Loucy (cell line): ENCODE measurements around the gene CD82.
A peak's percentile ranks its signal among the peaks of the same experiment; 100 is the strongest.

Experiments
- H2AFZ ChIP-seq: fragments of 200-600 bp; sonication (generic); 2 replicates; pipeline ENCODE4 v1.6.0; 2016; ENCODE audit warnings: antibody characterized with exemption, mild to moderate bottlenecking, low read length, moderate library complexity
- H3F3A ChIP-seq: fragments of 200-600 bp; 2 replicates; pipeline ENCODE4 v1.6.0; 2016; ENCODE audit warnings: antibody characterized with exemption, low read depth, mild to moderate bottlenecking
- H3K27me3 ChIP-seq: fragments of 200-600 bp; sonication (generic); 2 replicates; pipeline ENCODE4 v1.6.1; 2014; ENCODE audit warnings: low read length, mild to moderate bottlenecking; ENCODE audit not compliant: insufficient read depth, poor library complexity, severe bottlenecking
- H3K36me3 ChIP-seq: fragments of 200-600 bp; sonication (generic); 2 replicates; pipeline ENCODE4 v1.6.1; 2016; ENCODE audit warnings: low read length; ENCODE audit not compliant: insufficient read depth
- H3K4me1 ChIP-seq: fragments of 200-600 bp; sonication (generic); 2 replicates; pipeline ENCODE4 v1.5.1; 2014; ENCODE audit warnings: low read length, mild to moderate bottlenecking; ENCODE audit not compliant: insufficient read depth, poor library complexity, severe bottlenecking
- H3K4me2 ChIP-seq: fragments of 200-600 bp; sonication (generic); 2 replicates; pipeline ENCODE4 v1.6.0; 2014; ENCODE audit warnings: antibody characterized with exemption, low read length, low read depth, mild to moderate bottlenecking; ENCODE audit not compliant: poor library complexity, severe bottlenecking
- H3K4me3 ChIP-seq: fragments of 200-600 bp; sonication (generic); 2 replicates; pipeline ENCODE4 v1.5.1; 2014; ENCODE audit warnings: low read length, mild to moderate bottlenecking, mixed read lengths; ENCODE audit not compliant: poor library complexity, severe bottlenecking
- H3K79me2 ChIP-seq: fragments of 200-600 bp; sonication (generic); 2 replicates; pipeline ENCODE4 v1.6.1; 2014; ENCODE audit warnings: low read length; ENCODE audit not compliant: insufficient read depth
- H3K9ac ChIP-seq: fragments of 200-600 bp; sonication (generic); 2 replicates; pipeline ENCODE4 v1.6.0; 2014; ENCODE audit warnings: mild to moderate bottlenecking, low read depth, low read length, moderate library complexity; ENCODE audit not compliant: poor library complexity, severe bottlenecking
- H3K9me2 ChIP-seq: fragments of 200-600 bp; sonication (generic); replicated peaks from 2 replicates; pipeline ENCODE4 v1.6.1; 2016; ENCODE audit warnings: low read depth, low read length, mixed read lengths
- H3K9me3 ChIP-seq: fragments of 200-600 bp; sonication (generic); 2 replicates; pipeline ENCODE4 v1.6.1; 2014; ENCODE audit warnings: mild to moderate bottlenecking, antibody characterized with exemption, low read length, low read depth; ENCODE audit not compliant: insufficient read depth
- H4K20me1 ChIP-seq: fragments of 200-600 bp; sonication (generic); 2 replicates; pipeline ENCODE4 v1.6.0; 2014; ENCODE audit warnings: antibody characterized with exemption, low read length, mild to moderate bottlenecking; ENCODE audit not compliant: insufficient read depth, poor library complexity, severe bottlenecking
- CTCF ChIP-seq: fragments of 200-600 bp; sonication (generic); conservative IDR thresholded peaks from 2 replicates; pipeline ENCODE4 v1.5.1; 2014; ENCODE audit warnings: mild to moderate bottlenecking, antibody characterized with exemption, low read length
- EZH2phosphoT487 ChIP-seq: fragments of 200-600 bp; IDR thresholded peaks from 2 replicates; pipeline ENCODE4 v1.6.1; 2018; ENCODE audit warnings: antibody characterized with exemption, mild to moderate bottlenecking, moderate library complexity, borderline replicate concordance

The CD82 gene

GRCh38 chr11:44565211-44565952, at the start of gene CD82:
Gene CD82 (plus strand): TSS chr11:44565663. CDS start chr11:44594663, 29,000 bp downstream.
- no peak within 1 kb of the TSS for H2AFZ ChIP-seq
- H3K4me3 ChIP-seq, result peak within 1 kb of the TSS; percentile 96
- H3K9me2 ChIP-seq, result no peaks in the 10 kb centered on the region
- no peaks in the 10 kb centered on the region for H3K9me3 ChIP-seq
- H3K9ac ChIP-seq, result peak within 1 kb of the TSS; percentile 97
- peaks cover 53% of the 10 kb centered on the region for H3K79me2 ChIP-seq
- 0 out of 2 replicates have a peak, but pooled peaks cover 6% of the 10 kb centered on the region for H3F3A ChIP-seq
- H3K36me3 ChIP-seq, result no peaks in the 10 kb centered on the region
- H3K4me1 ChIP-seq, result peaks cover 53% of the 10 kb centered on the region
- peaks cover 13% of the 10 kb centered on the region for H4K20me1 ChIP-seq
- peak; percentile 15; the same call in 1 of the 2 replicates for TF ChIP-seq CTCF
- TF ChIP-seq EZH2phosphoT487, result no peak
- peak within 1 kb of the TSS; percentile 94 for H3K4me2 ChIP-seq
- no peaks in the 10 kb centered on the region for H3K27me3 ChIP-seq

GRCh38 chr11:44516688-44517507, 48.6 kb upstream of the CD82 start:
- Histone ChIP-seq H3K27me3 (no peaks in the 10 kb centered on the region), H4K20me1 (no peaks in the 10 kb centered on the region)
- TF ChIP-seq CTCF (no peak), EZH2phosphoT487 (no peak)

GRCh38 chr11:44517541-44517940, 47.9 kb upstream of the CD82 start:
- no peak for TF ChIP-seq EZH2phosphoT487
- no peak for TF ChIP-seq CTCF
- Histone ChIP-seq H3K27me3 (no peaks in the 10 kb centered on the region), H3K9ac (no peak overlapping the region), H2AFZ (no peak overlapping the region), H3K9me3 (no peaks in the 10 kb centered on the region), H4K20me1 (no peaks in the 10 kb centered on the region), H3K4me1 (no peaks in the 10 kb centered on the region), H3K36me3 (no peaks in the 10 kb centered on the region), H3K4me2 (no peak overlapping the region), H3K9me2 (no peaks in the 10 kb centered on the region), H3K4me3 (no peak overlapping the region), H3F3A (no peaks in the 10 kb centered on the region), H3K79me2 (no peaks in the 10 kb centered on the region)

More at GRCh38 chr11:44516688-44517507, 48.6 kb upstream of the CD82 start:
- Histone ChIP-seq H2AFZ (no peak overlapping the region), H3K9me3 (no peaks in the 10 kb centered on the region), H3K79me2 (no peaks in the 10 kb centered on the region), H3F3A (no peaks in the 10 kb centered on the region), H3K9ac (no peak overlapping the region), H3K36me3 (no peaks in the 10 kb centered on the region), H3K4me1 (no peaks in the 10 kb centered on the region), H3K9me2 (no peaks in the 10 kb centered on the region), H3K4me3 (no peak overlapping the region), H3K4me2 (no peak overlapping the region)
